Type B pancreatic cell (in vitro differentiated cells): Measurements from ENCODE around the gene NOL6. TPM values are rescaled to one million over a fixed set of nuclear protein-coding genes. Genes with fewer than 3 reads are reported as not detected.
"Not testable (repeated sequence)": the region's sequence is repeated elsewhere in the genome, so short reads cannot be mapped to it uniquely, and the experiment has no call there.

Experiments used
- DNase-seq: peaks from one replicate; pipeline ENCODE4 v3.0.0; 2021; ENCODE audit warnings: mixed read lengths; ENCODE audit not compliant: unreplicated experiment; ENCODE audit errors: extremely low spot score
- H3K27ac Mint-ChIP-seq: 2 replicates; pipeline ENCODE4 v1.8.0; 2021; ENCODE audit warnings: mild to moderate bottlenecking, mixed read lengths
- H3K27me3 Mint-ChIP-seq: 2 replicates; pipeline ENCODE4 v1.8.0; 2021; ENCODE audit warnings: mixed read lengths
- H3K36me3 Mint-ChIP-seq: 2 replicates; pipeline ENCODE4 v1.8.0; 2021; ENCODE audit warnings: mixed read lengths
- H3K4me1 Mint-ChIP-seq: one replicate; pipeline ENCODE4 v1.8.0; 2021; ENCODE audit warnings: mixed read lengths; ENCODE audit not compliant: unreplicated experiment
- H3K4me3 Mint-ChIP-seq: 2 replicates; pipeline ENCODE4 v1.8.0; 2021; ENCODE audit warnings: mild to moderate bottlenecking, mixed read lengths
- H3K9me3 Mint-ChIP-seq: 2 replicates; pipeline ENCODE4 v1.8.0; 2021; ENCODE audit warnings: mixed read lengths
- CTCF ChIP-seq: fragments of 200-600 bp; sonication (generic); conservative IDR thresholded peaks from 2 replicates; pipeline ENCODE4 v1.5.0; 2021; ENCODE audit warnings: antibody characterized with exemption, mild to moderate bottlenecking
- total RNA-seq: library from RNA; stranded (reverse); gene quantifications from 2 replicates; pipeline ENCODE4 v1.2.1, GENCODE V29; 2021; ENCODE audit warnings: low replicate concordance

NOL6 gene
- total RNA-seq, 1 donor from 2014 or later = 39.2 TPM

GRCh38 chr9:33510262-33511183, 36.8 kb upstream of the NOL6 start:
- H3K9me3 Mint-ChIP-seq = no peaks in the 10 kb centered on the region
- H3K27ac Mint-ChIP-seq = peak overlapping the region; percentile 94
- H3K36me3 Mint-ChIP-seq = no peaks in the 10 kb centered on the region
- DNase-seq = peak; percentile 73
- H3K27me3 Mint-ChIP-seq = no peaks in the 10 kb centered on the region
- H3K4me3 Mint-ChIP-seq = peak overlapping the region; percentile 94
- H3K4me1 Mint-ChIP-seq = peaks cover 9% of the 10 kb centered on the region
- TF ChIP-seq CTCF = no peak

GRCh38 chr9:33506626-33507370, 33.1 kb upstream of the NOL6 start:
- H3K27me3 Mint-ChIP-seq = no peaks in the 10 kb centered on the region
- peaks cover 9% of the 10 kb centered on the region for H3K4me1 Mint-ChIP-seq
- H3K27ac Mint-ChIP-seq = peak overlapping the region; percentile 43
- H3K36me3 Mint-ChIP-seq = no peaks in the 10 kb centered on the region
- DNase-seq = no peak
- H3K9me3 Mint-ChIP-seq = no peaks in the 10 kb centered on the region
- H3K4me3 Mint-ChIP-seq = no peak overlapping the region
- no peak for TF ChIP-seq CTCF

- no peak overlapping the region for H3K27ac Mint-ChIP-seq
- peak; percentile 55 for TF ChIP-seq CTCF
- no peak overlapping the region for H3K4me3 Mint-ChIP-seq
- DNase-seq = no peak
- H3K27me3 Mint-ChIP-seq = no peaks in the 10 kb centered on the region
- no peaks in the 10 kb centered on the region for H3K36me3 Mint-ChIP-seq
- H3K4me1 Mint-ChIP-seq = peaks cover 4% of the 10 kb centered on the region
- H3K9me3 Mint-ChIP-seq = no peaks in the 10 kb centered on the region
Observed at GRCh38 chr9:33498387-33498786, 24.7 kb upstream of the NOL6 start.

- H3K9me3 Mint-ChIP-seq, H3K4me3 Mint-ChIP-seq, H3K27me3 Mint-ChIP-seq, H3K27ac Mint-ChIP-seq, H3K4me1 Mint-ChIP-seq, H3K36me3 Mint-ChIP-seq, DNase-seq: not testable (repeated sequence)
Observed at GRCh38 chr9:33493819-33494218, 20.1 kb upstream of the NOL6 start.

- Mint-ChIP-seq H3K27ac (no peak overlapping the region), H3K4me3 (no peak overlapping the region), H3K9me3 (no peaks in the 10 kb centered on the region), H3K36me3 (no peaks in the 10 kb centered on the region), H3K4me1 (no peaks in the 10 kb centered on the region), H3K27me3 (no peaks in the 10 kb centered on the region)
- no peak for DNase-seq
- TF ChIP-seq CTCF = no peak
Observed at GRCh38 chr9:33489066-33489465, 15.3 kb upstream of the NOL6 start.

GRCh38 chr9:33485312-33485711, 11.6 kb upstream of the NOL6 start:
- DNase-seq, H3K4me3 Mint-ChIP-seq, H3K27me3 Mint-ChIP-seq, H3K9me3 Mint-ChIP-seq, H3K27ac Mint-ChIP-seq, H3K4me1 Mint-ChIP-seq, H3K36me3 Mint-ChIP-seq: not testable (repeated sequence)
